T-helper 9 cell (primary cell): Measurements from ENCODE around the gene INPP4B.

Source experiments
- DNase-seq: peaks from one replicate; pipeline ENCODE4 v3.0.0-alpha.2; 2020

The INPP4B gene

GRCh38 chr4:142452161-142452855, 393.8 kb downstream of the INPP4B start:
- no peak for DNase-seq

GRCh38 chr4:142449771-142450373, 396.2 kb downstream of the INPP4B start:
- no peak for DNase-seq

- DNase-seq = no peak
These were observed 399.1 kb downstream of the INPP4B start for GRCh38 chr4:142447009-142447408.

GRCh38 chr4:142443469-142443868, 402.6 kb downstream of the INPP4B start:
- DNase-seq = no peak

GRCh38 chr4:142440093-142440492, 406.0 kb downstream of the INPP4B start:
- no peak for DNase-seq

- DNase-seq = no peak
These were observed 410.4 kb downstream of the INPP4B start for GRCh38 chr4:142435599-142436235.

- DNase-seq = no peak
These were observed 411.4 kb downstream of the INPP4B start for GRCh38 chr4:142434519-142435224.

- DNase-seq = no peak
These were observed 417.4 kb downstream of the INPP4B start for GRCh38 chr4:142428715-142429114.

- no peak for DNase-seq
These were observed 418.6 kb downstream of the INPP4B start for GRCh38 chr4:142427456-142427855.

- no peak for DNase-seq
These were observed 422.2 kb downstream of the INPP4B start for GRCh38 chr4:142423861-142424260.

GRCh38 chr4:142420311-142421095, 425.6 kb downstream of the INPP4B start:
- DNase-seq = no peak

- no peak for DNase-seq
These were observed 426.4 kb downstream of the INPP4B start for GRCh38 chr4:142419712-142420111.

- no peak for DNase-seq
These were observed 427.4 kb downstream of the INPP4B start for GRCh38 chr4:142418697-142419096.

GRCh38 chr4:142416711-142417275, 429.3 kb downstream of the INPP4B start:
- DNase-seq = no peak

GRCh38 chr4:142416121-142416520, 430.0 kb downstream of the INPP4B start:
- DNase-seq = no peak

GRCh38 chr4:142414366-142414990, 431.6 kb downstream of the INPP4B start:
- DNase-seq = no peak

GRCh38 chr4:142413485-142413884, 432.6 kb downstream of the INPP4B start:
- no peak for DNase-seq

- no peak for DNase-seq
These were observed 434.1 kb downstream of the INPP4B start for GRCh38 chr4:142411993-142412392.

GRCh38 chr4:142408003-142408441, 438.1 kb downstream of the INPP4B start:
- no peak for DNase-seq

GRCh38 chr4:142407596-142407995, 438.5 kb downstream of the INPP4B start:
- no peak for DNase-seq

- no peak for DNase-seq
These were observed 439.1 kb downstream of the INPP4B start for GRCh38 chr4:142406917-142407501.

GRCh38 chr4:142406499-142406835, 439.6 kb downstream of the INPP4B start:
- DNase-seq = no peak
